ENCODE data around the gene RBM47. TPM values are rescaled to one million over a fixed set of nuclear protein-coding genes. Genes with fewer than 3 reads are reported as not detected.
"Not testable (repeated sequence)": the region's sequence is repeated elsewhere in the genome, so short reads cannot be mapped to it uniquely, and the experiment has no call there.

RBM47 gene
- total RNA-seq, 2 donors from 2014 or later = 10.9 to 12.0 TPM

DNA sequence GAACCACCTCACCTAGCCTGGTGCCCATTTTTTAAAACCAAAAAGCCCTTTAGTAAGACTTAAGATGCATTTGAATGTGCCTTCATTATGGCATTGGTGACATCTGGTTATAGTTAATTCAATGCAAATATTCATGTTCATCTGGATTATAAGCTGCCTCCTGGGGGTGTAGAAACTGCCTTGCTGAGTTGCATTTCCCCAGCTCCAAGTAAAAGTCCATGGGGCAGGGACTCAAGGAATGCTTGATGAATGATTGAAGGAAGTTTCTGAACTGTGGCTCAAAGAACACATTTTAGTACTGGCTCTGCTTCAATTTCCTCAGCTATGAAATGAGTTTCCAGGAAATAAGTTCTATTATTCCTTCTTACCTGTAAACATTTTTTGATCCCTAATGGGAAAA lies 18.5 kb upstream of the RBM47 start:
- Mint-ChIP-seq H3K36me3 (ENCODE audit: insufficient read depth in 2 of 2) (no peaks in the 10 kb centered on the region), H3K9me3 (peaks cover 0 to 2% of the 10 kb centered on the region in 2 donors), H3K4me3 (no peak overlapping the region), H3K27me3 (ENCODE audit: low read depth) (peaks cover 14% of the 10 kb centered on the region), H3K27ac (no peak overlapping the region), H3K4me1 (ENCODE audit: low read depth) (peaks cover 12% of the 10 kb centered on the region)
- no peak for ATAC-seq (replicated peaks in 1 of 2)
- DNase-seq = no peak

DNA sequence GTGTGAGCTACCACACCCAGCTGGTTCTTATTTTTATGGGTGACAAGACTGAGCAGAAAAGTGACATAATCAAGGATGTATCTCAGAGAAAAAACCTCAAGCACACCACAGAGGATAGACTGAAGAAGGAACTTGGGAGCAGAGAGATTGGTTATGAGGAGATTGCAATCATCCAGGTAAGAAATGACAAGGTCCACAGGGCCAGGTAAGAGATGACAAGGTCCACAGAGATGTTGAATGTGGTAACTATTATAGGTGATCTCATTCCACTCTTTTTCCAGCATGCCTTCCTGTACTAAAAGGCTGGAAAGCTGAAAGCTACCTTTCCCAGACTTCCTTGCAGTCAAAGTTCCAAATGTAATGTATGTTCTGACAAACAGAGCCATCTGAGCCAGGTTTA lies 15.9 kb upstream of the RBM47 start:
- Mint-ChIP-seq H3K27ac (no peak overlapping the region), H3K4me3 (no peak overlapping the region), H3K36me3 (ENCODE audit: insufficient read depth in 2 of 2) (no peaks in the 10 kb centered on the region), H3K27me3 (ENCODE audit: low read depth) (peaks cover 14% of the 10 kb centered on the region), H3K4me1 (ENCODE audit: low read depth) (peaks cover 12% of the 10 kb centered on the region), H3K9me3 (peaks cover 0 to 2% of the 10 kb centered on the region in 2 donors)
- DNase-seq (no peak), ATAC-seq (replicated peaks in 1 of 2) (no peak)

DNA sequence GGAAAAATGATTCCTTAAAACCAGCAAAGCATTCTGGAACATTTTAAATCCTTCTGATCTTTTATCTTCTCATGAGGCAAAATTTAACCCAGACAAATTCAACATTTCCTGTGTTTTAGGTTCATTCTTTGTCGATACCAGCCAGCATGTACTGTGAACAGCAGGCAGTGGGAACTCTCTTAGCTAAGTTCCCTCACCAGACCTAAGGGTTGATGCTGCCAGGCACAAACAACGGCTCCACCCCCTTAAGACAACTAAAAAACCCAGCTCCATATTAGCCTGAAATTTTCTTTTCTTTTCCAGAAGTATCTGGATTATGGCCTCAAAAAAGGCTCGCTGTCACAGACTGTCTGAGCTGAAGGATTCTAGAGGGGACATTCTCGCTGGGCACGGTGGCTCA lies 2.4 kb upstream of the RBM47 start:
- Mint-ChIP-seq H3K27ac (no peak overlapping the region), H3K4me3 (no peak overlapping the region)

DNA sequence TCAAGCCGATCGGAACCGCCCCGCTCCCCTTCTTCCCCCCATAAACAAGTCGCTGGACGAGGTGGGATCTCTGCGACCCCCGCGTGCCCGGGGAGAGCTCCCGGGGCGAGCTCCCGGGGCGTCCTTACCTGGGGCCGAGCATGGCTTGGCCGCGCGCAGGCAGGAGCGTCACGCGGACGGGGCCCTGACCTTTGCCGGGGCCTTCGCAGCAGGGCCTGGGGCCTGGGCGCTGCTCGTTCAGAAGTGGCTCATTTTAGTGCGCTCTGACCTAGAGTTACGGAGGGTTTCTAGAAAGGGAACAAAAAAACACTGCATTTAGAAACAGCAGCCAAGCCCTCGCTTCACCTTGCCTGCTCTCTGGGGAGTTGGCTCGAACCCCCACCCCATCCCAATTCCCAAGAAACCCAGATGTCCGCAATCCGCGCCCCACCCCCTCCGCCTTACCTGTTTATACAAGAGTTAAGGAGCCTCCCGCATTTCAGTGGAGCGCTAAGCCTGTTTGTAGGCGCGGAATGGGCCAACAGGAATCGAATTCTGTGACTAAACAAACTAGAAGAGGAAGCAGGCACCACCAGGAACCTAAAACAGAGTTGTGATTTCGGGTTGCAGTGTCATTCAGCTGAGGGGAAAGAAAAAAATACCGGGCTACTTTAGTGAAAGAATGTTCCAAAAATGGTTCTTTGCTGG lies 814 bp upstream of the RBM47 start:
- Mint-ChIP-seq H3K27me3 (ENCODE audit: low read depth) (peaks cover 32% of the 10 kb centered on the region), H3K36me3 (ENCODE audit: insufficient read depth in 2 of 2) (peaks cover 3 to 6% of the 10 kb centered on the region in 2 donors)
- DNase-seq = no peak

More for the DNA sequence above, 2.4 kb upstream of the RBM47 start:
- peaks cover 3 to 8% of the 10 kb centered on the region in 2 donors for H3K36me3 Mint-ChIP-seq (ENCODE audit: insufficient read depth in 2 of 2)
- H3K27me3 Mint-ChIP-seq (ENCODE audit: low read depth) = peaks cover 24% of the 10 kb centered on the region
- DNase-seq (no peak), ATAC-seq (replicated peaks in 1 of 2) (no peak)
- peaks cover 32% of the 10 kb centered on the region for H3K4me1 Mint-ChIP-seq (ENCODE audit: low read depth)
- H3K9me3 Mint-ChIP-seq = no peaks in the 10 kb centered on the region

GRCh38 chr4:40628888-40629287 lies 776 bp downstream of the RBM47 start:
- Mint-ChIP-seq H3K27ac (peak overlapping the region; percentile 92), H3K27me3 (ENCODE audit: low read depth) (peaks cover 32% of the 10 kb centered on the region), H3K4me3 (peak overlapping the region; percentile 74 to 98), H3K9me3 (no peaks in the 10 kb centered on the region), H3K36me3 (ENCODE audit: insufficient read depth in 2 of 2) (peaks cover 3 to 7% of the 10 kb centered on the region in 2 donors), H3K4me1 (ENCODE audit: low read depth) (peaks cover 50% of the 10 kb centered on the region)
- DNase-seq (no peak), ATAC-seq (replicated peaks in 1 of 2) (no peak)

More for the DNA sequence above, 814 bp upstream of the RBM47 start:
- Mint-ChIP-seq H3K4me1 (ENCODE audit: low read depth) (peaks cover 48% of the 10 kb centered on the region), H3K4me3 (peak overlapping the region; percentile 74 to 98), H3K9me3 (no peaks in the 10 kb centered on the region), H3K27ac (no peak overlapping the region)
- ATAC-seq (replicated peaks in 1 of 2) = peak in 1 of 2 donors; percentile 51

DNA sequence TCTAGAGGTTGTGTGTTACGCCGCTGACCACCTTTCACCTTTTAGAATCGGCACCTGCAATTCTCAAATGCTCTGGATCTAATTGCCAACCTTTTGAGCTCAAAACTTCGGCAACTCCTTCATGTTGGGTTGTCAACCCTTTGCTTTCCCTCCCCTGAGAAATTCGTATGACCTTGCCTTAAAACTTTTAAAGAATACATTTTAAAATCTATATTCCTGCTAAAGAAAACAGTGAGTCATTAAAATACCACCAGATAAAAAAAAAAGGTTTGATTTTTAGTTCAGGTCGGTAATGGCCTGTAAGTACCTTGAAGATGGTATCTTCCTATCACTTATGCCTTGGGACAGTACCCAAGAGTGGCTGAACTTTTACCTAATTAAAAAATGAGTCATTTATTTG lies 1.3 kb downstream of the RBM47 start:
- Mint-ChIP-seq H3K27me3 (ENCODE audit: low read depth) (peaks cover 32% of the 10 kb centered on the region), H3K27ac (peak overlapping the region; percentile 92), H3K4me1 (ENCODE audit: low read depth) (peaks cover 55% of the 10 kb centered on the region), H3K4me3 (peak overlapping the region; percentile 74 to 98)
- not testable (repeated sequence) for H3K36me3 Mint-ChIP-seq (ENCODE audit: insufficient read depth in 2 of 2); DNase-seq; H3K9me3 Mint-ChIP-seq; ATAC-seq (replicated peaks in 1 of 2)

DNA sequence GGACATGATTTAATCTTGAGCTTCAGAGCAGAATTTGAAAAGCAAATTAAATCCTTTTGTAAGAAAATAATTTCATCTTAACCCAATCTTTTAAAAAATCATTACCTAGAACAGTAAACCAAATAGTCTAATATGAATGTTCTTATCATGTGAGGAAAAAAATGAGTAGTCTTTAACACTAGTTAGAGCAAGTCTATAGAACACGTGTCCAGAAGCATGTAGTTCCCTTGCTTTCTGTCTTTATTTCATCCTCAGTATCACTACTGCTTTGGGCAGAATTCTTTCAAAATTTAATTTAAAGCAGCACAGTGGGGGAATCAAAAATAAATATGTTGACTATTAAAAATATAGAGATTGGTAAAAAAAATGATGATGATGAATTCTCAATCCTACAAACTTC lies 2.1 kb downstream of the RBM47 start:
- Mint-ChIP-seq H3K27me3 (ENCODE audit: low read depth) (peaks cover 32% of the 10 kb centered on the region), H3K4me3 (peak overlapping the region; percentile 74 to 89), H3K27ac (peak overlapping the region; percentile 66), H3K36me3 (ENCODE audit: insufficient read depth in 2 of 2) (peaks cover 3 to 7% of the 10 kb centered on the region in 2 donors), H3K4me1 (ENCODE audit: low read depth) (peaks cover 63% of the 10 kb centered on the region), H3K9me3 (no peaks in the 10 kb centered on the region)
- no peak for ATAC-seq (replicated peaks in 1 of 2)
- no peak for DNase-seq

GRCh38 chr4:40626183-40626990 lies 3.3 kb downstream of the RBM47 start:
- H3K4me1 Mint-ChIP-seq (ENCODE audit: low read depth) = peaks cover 75% of the 10 kb centered on the region
- peaks cover 2 to 5% of the 10 kb centered on the region in 2 donors for H3K9me3 Mint-ChIP-seq
- ATAC-seq (replicated peaks in 1 of 2) = peak in 1 of 2 donors; percentile 22
- peak overlapping the region; percentile 74 to 89 for H3K4me3 Mint-ChIP-seq
- peaks cover 6 to 11% of the 10 kb centered on the region in 2 donors for H3K36me3 Mint-ChIP-seq (ENCODE audit: insufficient read depth in 2 of 2)
- H3K27ac Mint-ChIP-seq = peak overlapping the region; percentile 66
- peaks cover 38% of the 10 kb centered on the region for H3K27me3 Mint-ChIP-seq (ENCODE audit: low read depth)
- peak; percentile 15 to 23 for DNase-seq

- peaks cover 35% of the 10 kb centered on the region for H3K27me3 Mint-ChIP-seq (ENCODE audit: low read depth)
- H3K9me3 Mint-ChIP-seq = peaks cover 2 to 5% of the 10 kb centered on the region in 2 donors
- H3K4me3 Mint-ChIP-seq = peak overlapping the region in 1 of 2 donors; percentile 50
- peaks cover 4 to 7% of the 10 kb centered on the region in 2 donors for H3K36me3 Mint-ChIP-seq (ENCODE audit: insufficient read depth in 2 of 2)
- no peak for ATAC-seq (replicated peaks in 1 of 2)
- peaks cover 75% of the 10 kb centered on the region for H3K4me1 Mint-ChIP-seq (ENCODE audit: low read depth)
- no peak for DNase-seq
- no peak overlapping the region for H3K27ac Mint-ChIP-seq
Observed at GRCh38 chr4:40623707-40624106, 6.0 kb downstream of the RBM47 start.

DNA sequence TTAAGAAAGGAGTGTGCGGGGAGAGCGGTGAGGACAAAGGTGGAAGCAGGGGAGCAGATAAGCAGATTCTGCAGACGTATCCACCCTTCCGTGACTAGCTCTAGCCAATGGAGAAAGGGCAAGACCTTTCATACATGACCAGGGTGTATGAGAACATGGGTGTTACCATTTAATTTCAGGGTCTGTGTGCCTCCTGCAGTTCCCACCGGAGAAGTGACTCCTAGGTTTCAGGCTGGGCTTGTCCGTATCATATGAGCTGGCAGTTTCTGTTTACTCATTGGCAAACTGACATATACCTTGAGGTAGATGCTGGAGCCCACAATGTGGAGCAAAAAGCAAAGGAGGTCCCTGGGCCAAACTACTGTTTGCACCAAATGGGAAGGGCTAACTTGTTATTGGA lies 6.8 kb downstream of the RBM47 start:
- peaks cover 2 to 5% of the 10 kb centered on the region in 2 donors for H3K9me3 Mint-ChIP-seq
- peak overlapping the region; percentile 50 to 75 for H3K4me3 Mint-ChIP-seq
- H3K27ac Mint-ChIP-seq = peak overlapping the region; percentile 8
- H3K27me3 Mint-ChIP-seq (ENCODE audit: low read depth) = peaks cover 27% of the 10 kb centered on the region
- H3K4me1 Mint-ChIP-seq (ENCODE audit: low read depth) = peaks cover 67% of the 10 kb centered on the region
- H3K36me3 Mint-ChIP-seq (ENCODE audit: insufficient read depth in 2 of 2) = peaks cover 4 to 5% of the 10 kb centered on the region in 2 donors
- ATAC-seq (replicated peaks in 1 of 2) (peak; percentile 53 to 68), DNase-seq (peak; percentile 20 to 27)

- H3K27ac Mint-ChIP-seq = peak overlapping the region; percentile 66
- H3K27me3 Mint-ChIP-seq (ENCODE audit: low read depth) = peaks cover 16% of the 10 kb centered on the region
- H3K4me1 Mint-ChIP-seq (ENCODE audit: low read depth) = peaks cover 56% of the 10 kb centered on the region
- H3K36me3 Mint-ChIP-seq (ENCODE audit: insufficient read depth in 2 of 2) = peaks cover 4 to 5% of the 10 kb centered on the region in 2 donors
- H3K9me3 Mint-ChIP-seq = peaks cover 2 to 5% of the 10 kb centered on the region in 2 donors
- DNase-seq = peak; percentile 37 to 42
- ATAC-seq (replicated peaks in 1 of 2) = peak; percentile 58 to 67
- H3K4me3 Mint-ChIP-seq = peak overlapping the region; percentile 72 to 75
Observed at GRCh38 chr4:40621592-40622512, 7.8 kb downstream of the RBM47 start.

- ATAC-seq (replicated peaks in 1 of 2) (no peak), DNase-seq (no peak)
- H3K27me3 Mint-ChIP-seq (ENCODE audit: low read depth) = peaks cover 11% of the 10 kb centered on the region
- peak overlapping the region; percentile 21 to 75 for H3K4me3 Mint-ChIP-seq
- H3K36me3 Mint-ChIP-seq (ENCODE audit: insufficient read depth in 2 of 2) = peaks cover 4 to 5% of the 10 kb centered on the region in 2 donors
- H3K9me3 Mint-ChIP-seq = peaks cover 2 to 5% of the 10 kb centered on the region in 2 donors
- H3K27ac Mint-ChIP-seq = peak overlapping the region; percentile 25
- peaks cover 50% of the 10 kb centered on the region for H3K4me1 Mint-ChIP-seq (ENCODE audit: low read depth)
Observed at GRCh38 chr4:40621229-40621591, 8.5 kb downstream of the RBM47 start.

All from activated T-cell treated with anti-CD3 and anti-CD28 coated beads, Interleukin-2, amount 50 U/mL, for 72 hours (primary cell).